Osteocyte (in vitro differentiated cells): ENCODE data around the gene SOX4. TPM values are rescaled to one million over a fixed set of nuclear protein-coding genes. Genes with fewer than 3 reads are reported as not detected.

ENCODE experiments used
- DNase-seq: peaks from one replicate; pipeline ENCODE4 v3.0.0; 2021; ENCODE audit warnings: mixed read lengths; ENCODE audit not compliant: unreplicated experiment; ENCODE audit errors: extremely low spot score
- H3K27ac Mint-ChIP-seq: one replicate; pipeline ENCODE4 v1.8.0; 2021; ENCODE audit warnings: mild to moderate bottlenecking, mixed read lengths; ENCODE audit not compliant: unreplicated experiment
- H3K27me3 Mint-ChIP-seq: one replicate; pipeline ENCODE4 v1.8.0; 2021; ENCODE audit warnings: mixed read lengths; ENCODE audit not compliant: unreplicated experiment
- H3K36me3 Mint-ChIP-seq: one replicate; pipeline ENCODE4 v1.8.0; 2021; ENCODE audit warnings: mixed read lengths; ENCODE audit not compliant: unreplicated experiment
- H3K4me1 Mint-ChIP-seq: one replicate; pipeline ENCODE4 v1.8.0; 2021; ENCODE audit warnings: mixed read lengths; ENCODE audit not compliant: unreplicated experiment
- H3K4me3 Mint-ChIP-seq: one replicate; pipeline ENCODE4 v1.8.0; 2021; ENCODE audit warnings: mild to moderate bottlenecking, moderate library complexity, mixed read lengths; ENCODE audit not compliant: unreplicated experiment
- H3K9me3 Mint-ChIP-seq: one replicate; pipeline ENCODE4 v1.8.0; 2021; ENCODE audit warnings: mixed read lengths; ENCODE audit not compliant: unreplicated experiment
- CTCF ChIP-seq: fragments of 200-600 bp; sonication (generic); IDR thresholded peaks from 2 replicates; pipeline ENCODE4 v1.5.0; 2021; ENCODE audit warnings: antibody characterized with exemption, mild to moderate bottlenecking, moderate library complexity
- total RNA-seq: library from RNA; stranded (reverse); gene quantifications from 2 replicates; pipeline ENCODE4 v1.2.1, GENCODE V29; 2021

SOX4 gene
- total RNA-seq, 1 donor from 2014 or later, result 110 TPM

- H3K9me3 Mint-ChIP-seq, result no peaks in the 10 kb centered on the region
- no peaks in the 10 kb centered on the region for H3K27me3 Mint-ChIP-seq
- no peak for DNase-seq
- H3K36me3 Mint-ChIP-seq, result peaks cover 54% of the 10 kb centered on the region
- peaks cover 23% of the 10 kb centered on the region for H3K4me1 Mint-ChIP-seq
- peak overlapping the region; percentile 97 for H3K4me3 Mint-ChIP-seq
- TF ChIP-seq CTCF, result no peak
- peak overlapping the region; percentile 18 for H3K27ac Mint-ChIP-seq
Measured at GRCh38 chr6:21599051-21599696, 5.6 kb downstream of the SOX4 start.

- Mint-ChIP-seq H3K4me3 (no peak overlapping the region), H3K27ac (no peak overlapping the region)
Measured at GRCh38 chr6:21601339-21601923, 7.9 kb downstream of the SOX4 start.

GRCh38 chr6:21601932-21602390 is 8.4 kb downstream of the SOX4 start:
- H3K36me3 Mint-ChIP-seq, result peaks cover 40% of the 10 kb centered on the region
- H3K27me3 Mint-ChIP-seq, result no peaks in the 10 kb centered on the region
- no peak overlapping the region for H3K27ac Mint-ChIP-seq
- no peaks in the 10 kb centered on the region for H3K9me3 Mint-ChIP-seq
- no peak for TF ChIP-seq CTCF
- H3K4me3 Mint-ChIP-seq, result no peak overlapping the region
- peaks cover 23% of the 10 kb centered on the region for H3K4me1 Mint-ChIP-seq
- no peak for DNase-seq

More at GRCh38 chr6:21601339-21601923, 7.9 kb downstream of the SOX4 start:
- Mint-ChIP-seq H3K27me3 (no peaks in the 10 kb centered on the region), H3K9me3 (no peaks in the 10 kb centered on the region), H3K4me1 (peaks cover 23% of the 10 kb centered on the region), H3K36me3 (peaks cover 46% of the 10 kb centered on the region)
- no peak for TF ChIP-seq CTCF
- DNase-seq, result no peak

- DNase-seq, result no peak
- Mint-ChIP-seq H3K27ac (no peak overlapping the region), H3K4me3 (no peak overlapping the region)
Measured at GRCh38 chr6:21603082-21603952, 9.8 kb downstream of the SOX4 start.

More at GRCh38 chr6:21603082-21603952, 9.8 kb downstream of the SOX4 start:
- H3K36me3 Mint-ChIP-seq, result peaks cover 28% of the 10 kb centered on the region
- no peaks in the 10 kb centered on the region for H3K9me3 Mint-ChIP-seq
- H3K27me3 Mint-ChIP-seq, result no peaks in the 10 kb centered on the region
- peaks cover 20% of the 10 kb centered on the region for H3K4me1 Mint-ChIP-seq
- TF ChIP-seq CTCF, result no peak
